GM23248 (cell line): ENCODE results near the gene PDLIM5. TPM values are rescaled to one million over a fixed set of nuclear protein-coding genes. Genes with fewer than 3 reads are reported as not detected.

ENCODE experiments used
- DNase-seq: peaks from one replicate; pipeline ENCODE4 v3.0.0-alpha.2; 2015
- H2AFZ ChIP-seq: fragments of 200-600 bp; sonication (generic); 2 replicates; pipeline ENCODE4 v1.6.1; 2016; ENCODE audit warnings: antibody characterized with exemption
- H3F3A ChIP-seq: fragments of 200-600 bp; sonication (generic); 2 replicates; pipeline ENCODE4 v1.6.1; 2016; ENCODE audit warnings: mild to moderate bottlenecking, antibody characterized with exemption, mixed run types; ENCODE audit not compliant: insufficient read depth
- H3K27ac ChIP-seq: fragments of 200-600 bp; sonication (generic); 2 replicates; pipeline ENCODE4 v1.5.1; 2016; ENCODE audit warnings: mild to moderate bottlenecking
- H3K27me3 ChIP-seq: fragments of 200-600 bp; sonication (generic); replicated peaks from 2 replicates; pipeline ENCODE4 v1.6.1; 2016; ENCODE audit warnings: mild to moderate bottlenecking; ENCODE audit not compliant: insufficient read depth
- H3K36me3 ChIP-seq: fragments of 200-600 bp; sonication (generic); 2 replicates; pipeline ENCODE4 v1.6.1; 2016; ENCODE audit warnings: low read depth, mild to moderate bottlenecking
- H3K4me1 ChIP-seq: fragments of 200-600 bp; sonication (generic); 2 replicates; pipeline ENCODE4 v1.6.1; 2016; ENCODE audit warnings: mild to moderate bottlenecking; ENCODE audit not compliant: insufficient read depth
- H3K4me2 ChIP-seq: fragments of 200-600 bp; sonication (generic); one replicate; pipeline ENCODE4 v1.6.1; 2016; ENCODE audit warnings: mild to moderate bottlenecking; ENCODE audit not compliant: unreplicated experiment
- H3K4me3 ChIP-seq: fragments of 200-600 bp; sonication (generic); 2 replicates; pipeline ENCODE4 v1.5.1; 2016; ENCODE audit warnings: mild to moderate bottlenecking
- H3K79me2 ChIP-seq: fragments of 200-600 bp; sonication (generic); 2 replicates; pipeline ENCODE4 v1.6.1; 2016; ENCODE audit warnings: mild to moderate bottlenecking; ENCODE audit not compliant: insufficient read depth
- H3K9ac ChIP-seq: fragments of 200-600 bp; sonication (generic); 2 replicates; pipeline ENCODE4 v1.6.1; 2016; ENCODE audit warnings: mild to moderate bottlenecking
- H3K9me2 ChIP-seq: fragments of 200-600 bp; sonication (generic); 2 replicates; pipeline ENCODE4 v1.6.1; 2016; ENCODE audit warnings: mixed run types, mild to moderate bottlenecking, moderate library complexity; ENCODE audit not compliant: insufficient read depth
- H3K9me3 ChIP-seq: fragments of 200-600 bp; sonication (generic); one replicate; pipeline ENCODE4 v1.6.1; 2017; ENCODE audit warnings: low read depth
- H4K20me1 ChIP-seq: fragments of 200-600 bp; sonication (generic); 2 replicates; pipeline ENCODE4 v1.6.0; 2016; ENCODE audit not compliant: insufficient read depth
- EZH2 ChIP-seq: fragments of 200-600 bp; sonication (generic); IDR thresholded peaks from 2 replicates; pipeline ENCODE4 v1.6.1; 2018; ENCODE audit warnings: antibody characterized with exemption, mild to moderate bottlenecking; ENCODE audit not compliant: insufficient read depth, poor library complexity, severe bottlenecking
- EZH2phosphoT487 ChIP-seq: fragments of 200-600 bp; sonication (generic); IDR thresholded peaks from 2 replicates; pipeline ENCODE4 v1.6.1; 2018; ENCODE audit warnings: antibody characterized with exemption, moderate library complexity, mild to moderate bottlenecking, low read depth; ENCODE audit not compliant: insufficient read depth
- WGBS, 2 experiments: methylation state at CpG; one replicate each; pipeline ENCODE4 v1.1.6; 2015 to 2017; ENCODE audit warnings: low lambda C conversion rate in 2 of 2, low coverage in 1 of 2; ENCODE audit errors: missing lambda C conversion rate in 2 of 2; 5-methylcytosine and 5-hydroxymethylcytosine counted together
- in situ Hi-C: fragments of 300-500 bp; cut with MboI; formaldehyde crosslinking; loops from 2 replicates; pipeline ENCODE4 v1.15.0; 2020
- polyA plus RNA-seq: library from polyadenylated mRNA; unstranded; fragments of >200 nt; fragmentation: Nextera tagmentation; extraction: Ambion mirVana; gene quantifications from 2 replicates; pipeline ENCODE4 v1.2.1, GENCODE V29; 2016
- total RNA-seq: library from RNA; depleted of rRNA; stranded (reverse); fragments of >200 nt; shearing (Covaris generic); gene quantifications from 2 replicates; pipeline ENCODE4 v1.2.3, GENCODE V29; 2014

Gene PDLIM5
- total and polyA plus RNA-seq, 2 experiments from 2014 or later: 115 to 149 TPM

- Histone ChIP-seq H3K36me3 (peaks cover 8% of the 10 kb centered on the region), H3K27ac (no peak overlapping the region), H4K20me1 (no peaks in the 10 kb centered on the region), H2AFZ (no peak overlapping the region), H3K9me2 (no peaks in the 10 kb centered on the region), H3F3A (0 out of 2 replicates have a peak, but pooled peaks cover 5% of the 10 kb centered on the region), H3K4me2 (no peak overlapping the region), H3K27me3 (no peaks in the 10 kb centered on the region), H3K79me2 (peaks cover 98% of the 10 kb centered on the region), H3K4me1 (peaks cover 11% of the 10 kb centered on the region), H3K4me3 (no peak overlapping the region), H3K9me3 (no peaks in the 10 kb centered on the region), H3K9ac (no peak overlapping the region)
- TF ChIP-seq EZH2phosphoT487 (no peak), EZH2 (no peak)
- 80 to 86% methylated on average over 2 of the region's 2 CpGs for WGBS, 2 experiments
- no peak for DNase-seq
- in situ Hi-C loops: no loop called here
Measured at GRCh38 chr4:94571715-94572114, 120.0 kb downstream of the PDLIM5 start.

GRCh38 chr4:94574050-94574449, 122.3 kb downstream of the PDLIM5 start:
- H3K9me2 ChIP-seq: no peaks in the 10 kb centered on the region
- H3K27ac ChIP-seq: no peak overlapping the region
- H3K27me3 ChIP-seq: no peaks in the 10 kb centered on the region
- no peaks in the 10 kb centered on the region for H4K20me1 ChIP-seq
- WGBS, 2 experiments: 88 to 89% methylated on average over 9 of the region's 9 CpGs
- peaks cover 9% of the 10 kb centered on the region for H3K36me3 ChIP-seq
- no peak overlapping the region for H3K9ac ChIP-seq
- in situ Hi-C loops: no loop called here
- TF ChIP-seq EZH2phosphoT487 (no peak), EZH2 (no peak)
- H3K4me3 ChIP-seq: no peak overlapping the region
- H3K4me2 ChIP-seq: no peak overlapping the region
- H3K9me3 ChIP-seq: no peaks in the 10 kb centered on the region
- H2AFZ ChIP-seq: no peak overlapping the region
- DNase-seq: no peak
- H3K79me2 ChIP-seq: peaks cover 91% of the 10 kb centered on the region
- H3F3A ChIP-seq: 0 out of 2 replicates have a peak, but pooled peaks cover 5% of the 10 kb centered on the region
- H3K4me1 ChIP-seq: peaks cover 30% of the 10 kb centered on the region

GRCh38 chr4:94574616-94575015, 122.9 kb downstream of the PDLIM5 start:
- no peak for TF ChIP-seq EZH2phosphoT487
- TF ChIP-seq EZH2: no peak
- DNase-seq: no peak
- Histone ChIP-seq H4K20me1 (no peaks in the 10 kb centered on the region), H3K27ac (no peak overlapping the region), H3K9me2 (no peaks in the 10 kb centered on the region), H3K4me3 (no peak overlapping the region), H3K36me3 (peaks cover 9% of the 10 kb centered on the region), H3K27me3 (no peaks in the 10 kb centered on the region), H3F3A (0 out of 2 replicates have a peak, but pooled peaks cover 11% of the 10 kb centered on the region), H3K4me1 (peaks cover 36% of the 10 kb centered on the region), H3K9me3 (no peaks in the 10 kb centered on the region), H3K79me2 (peaks cover 89% of the 10 kb centered on the region), H3K9ac (no peak overlapping the region), H3K4me2 (no peak overlapping the region), H2AFZ (no peak overlapping the region)
- in situ Hi-C loops: loop anchor here (25.0 kb wide), 1 partner anchor 787 kb away; no protein-coding TSS in a partner anchor
- 80 to 81% methylated on average over 3 of the region's 3 CpGs for WGBS, 2 experiments

- in situ Hi-C loops: loop anchor here (25.0 kb wide), 1 partner anchor 788 kb away; no protein-coding TSS in a partner anchor
Measured at GRCh38 chr4:94575652-94576051, 123.9 kb downstream of the PDLIM5 start.

More at GRCh38 chr4:94575652-94576051, 123.9 kb downstream of the PDLIM5 start:
- TF ChIP-seq EZH2phosphoT487: no peak
- no peak for TF ChIP-seq EZH2
- DNase-seq: no peak
- H2AFZ ChIP-seq: no peak overlapping the region
- no peaks in the 10 kb centered on the region for H3K9me3 ChIP-seq
- no peaks in the 10 kb centered on the region for H3K9me2 ChIP-seq
- H3F3A ChIP-seq: peaks cover 15% of the 10 kb centered on the region; the same call in 1 of the 2 replicates
- H3K27ac ChIP-seq: no peak overlapping the region
- WGBS, 2 experiments: 90% methylated on average over 10 of the region's 10 CpGs
- no peaks in the 10 kb centered on the region for H3K27me3 ChIP-seq
- peaks cover 40% of the 10 kb centered on the region for H3K4me1 ChIP-seq
- no peaks in the 10 kb centered on the region for H4K20me1 ChIP-seq
- peaks cover 90% of the 10 kb centered on the region for H3K79me2 ChIP-seq
- H3K9ac ChIP-seq: no peak overlapping the region
- peaks cover 9% of the 10 kb centered on the region for H3K36me3 ChIP-seq
- H3K4me3 ChIP-seq: no peak overlapping the region
- no peak overlapping the region for H3K4me2 ChIP-seq
